Measurements from ENCODE around the gene OR6V1. TPM values are rescaled to one million over a fixed set of nuclear protein-coding genes. Genes with fewer than 3 reads are reported as not detected.
"Not testable (repeated sequence)": the region's sequence is repeated elsewhere in the genome, so short reads cannot be mapped to it uniquely, and the experiment has no call there.

OR6V1 gene
- total RNA-seq, 1 donor from 2014 or later = not detected

DNA sequence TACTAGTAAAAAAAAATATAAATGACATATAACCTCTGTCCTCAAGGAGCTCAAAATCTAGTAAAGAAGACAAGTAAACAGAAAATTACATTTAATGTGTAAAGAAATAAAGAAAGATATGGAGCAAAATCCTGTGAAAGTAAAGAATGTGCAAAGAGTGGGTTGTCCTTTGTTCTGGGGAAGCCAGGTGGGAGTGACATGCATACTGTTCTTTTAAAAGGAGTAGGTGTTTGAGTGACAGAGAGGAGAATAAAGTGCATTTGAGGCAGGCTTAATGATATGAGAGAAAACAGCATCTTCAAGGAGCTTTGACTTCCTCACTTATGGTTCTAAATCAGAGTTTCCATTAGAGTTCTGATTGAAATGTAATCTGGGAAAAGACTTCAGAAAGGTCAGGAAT is 22.0 kb downstream of the OR6V1 start:
- H3K4me3 ChIP-seq = no peak overlapping the region
- DNase-seq (ENCODE audit: low spot score in 2 of 2) = no peak
- H3K4me1 ChIP-seq = no peaks in the 10 kb centered on the region
- no peaks in the 10 kb centered on the region for H3K36me3 ChIP-seq
- TF ChIP-seq CTCF (IDR thresholded peaks at IDR 0.05) = no peak
- H3K27me3 ChIP-seq = no peaks in the 10 kb centered on the region
- intact Hi-C loops (cut with DNase I) = no loop called here
- no peak overlapping the region for H3K27ac ChIP-seq
- peaks cover 0 to 4% of the 10 kb centered on the region in 2 donors for H3K9me3 ChIP-seq

DNA sequence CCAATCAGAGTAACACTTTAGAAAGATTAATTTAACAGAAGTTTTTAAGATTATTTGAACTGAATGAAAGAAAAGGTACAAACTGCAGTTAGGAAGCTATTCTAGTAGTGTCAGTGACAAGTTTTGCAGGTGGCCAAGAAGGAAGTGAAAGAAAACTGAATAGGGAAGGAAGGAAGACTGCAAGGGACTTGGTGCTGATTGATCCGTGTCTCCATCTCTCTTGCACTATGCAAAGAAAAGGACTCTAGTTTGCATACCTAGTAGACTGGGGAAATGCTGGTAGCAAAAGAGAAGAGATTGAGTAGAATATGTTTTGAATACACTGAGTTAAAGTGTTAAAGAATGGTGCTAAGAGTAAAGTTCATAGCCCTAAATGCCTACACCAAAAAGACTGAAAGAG is 33.0 kb downstream of the OR6V1 start:
- Histone ChIP-seq H3K9me3 (peaks cover 0 to 2% of the 10 kb centered on the region in 2 donors), H3K36me3 (no peaks in the 10 kb centered on the region), H3K4me3 (no peak overlapping the region), H3K4me1 (no peaks in the 10 kb centered on the region), H3K27me3 (no peaks in the 10 kb centered on the region), H3K27ac (no peak overlapping the region)
- intact Hi-C loops (cut with DNase I) = no loop called here
- no peak for TF ChIP-seq CTCF (IDR thresholded peaks at IDR 0.05)
- no peak for DNase-seq (ENCODE audit: low spot score in 2 of 2)

GRCh38 chr7:143085610-143086009 is 33.5 kb downstream of the OR6V1 start:
- intact Hi-C loops (cut with DNase I); H3K27ac ChIP-seq: not testable (repeated sequence)

DNA sequence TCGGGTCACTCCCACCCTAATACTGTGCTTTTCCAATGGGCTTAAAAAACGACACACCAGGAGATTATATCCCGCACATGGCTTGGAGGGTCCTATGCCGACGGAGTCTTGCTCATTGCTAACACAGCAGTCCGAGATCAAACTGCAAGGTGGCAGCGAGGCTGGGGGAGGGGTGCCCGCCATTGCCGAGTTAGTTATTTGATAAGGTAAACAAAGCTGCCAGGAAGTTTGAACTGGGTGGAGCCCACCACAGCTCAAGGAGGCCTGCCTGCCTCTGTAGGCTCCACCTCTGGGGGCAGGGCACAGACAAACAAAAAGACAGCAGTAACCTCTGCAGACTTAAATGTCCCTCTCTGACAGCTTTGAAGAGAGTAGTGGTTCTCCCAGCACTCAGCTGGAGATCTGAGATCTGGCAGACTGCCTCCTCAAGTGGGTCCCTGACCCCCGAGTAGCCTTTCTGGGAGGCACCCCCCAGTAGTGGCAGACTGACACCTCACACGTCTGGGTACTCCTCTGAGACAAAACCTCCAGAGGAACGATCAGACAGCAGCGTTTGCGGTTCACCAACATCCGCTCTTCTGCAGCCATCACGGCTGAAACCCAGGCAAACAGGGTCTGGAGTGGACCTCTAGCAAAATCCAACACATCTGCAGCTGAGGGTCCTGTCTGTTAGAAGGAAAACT is 36.5 kb downstream of the OR6V1 start:
- H3K27me3 ChIP-seq; intact Hi-C loops (cut with DNase I): not testable (repeated sequence)

More at GRCh38 chr7:143085610-143086009, 33.5 kb downstream of the OR6V1 start:
- not testable (repeated sequence) for H3K36me3 ChIP-seq; H3K4me1 ChIP-seq; H3K9me3 ChIP-seq; H3K27me3 ChIP-seq; H3K4me3 ChIP-seq; DNase-seq (ENCODE audit: low spot score in 2 of 2)

GRCh38 chr7:143096146-143096545 is 44.0 kb downstream of the OR6V1 start:
- TF ChIP-seq CTCF (IDR thresholded peaks at IDR 0.05) = no peak

More for the DNA sequence above, 36.5 kb downstream of the OR6V1 start:
- H3K9me3 ChIP-seq; H3K36me3 ChIP-seq; H3K4me3 ChIP-seq; H3K4me1 ChIP-seq; H3K27ac ChIP-seq; DNase-seq (ENCODE audit: low spot score in 2 of 2): not testable (repeated sequence)

GRCh38 chr7:143099579-143099978 is 47.4 kb downstream of the OR6V1 start:
- H3K27ac ChIP-seq; H3K4me1 ChIP-seq; H3K27me3 ChIP-seq; H3K36me3 ChIP-seq; H3K4me3 ChIP-seq; intact Hi-C loops (cut with DNase I); DNase-seq (ENCODE audit: low spot score in 2 of 2): not testable (repeated sequence)
- H3K9me3 ChIP-seq = peaks cover 0 to 23% of the 10 kb centered on the region in 2 donors

More at GRCh38 chr7:143096146-143096545, 44.0 kb downstream of the OR6V1 start:
- DNase-seq (ENCODE audit: low spot score in 2 of 2) = no peak
- peaks cover 0 to 23% of the 10 kb centered on the region in 2 donors for H3K9me3 ChIP-seq
- intact Hi-C loops (cut with DNase I) = no loop called here
- no peaks in the 10 kb centered on the region for H3K4me1 ChIP-seq
- H3K27me3 ChIP-seq = no peaks in the 10 kb centered on the region
- H3K4me3 ChIP-seq = no peak overlapping the region
- H3K36me3 ChIP-seq = no peaks in the 10 kb centered on the region
- no peak overlapping the region for H3K27ac ChIP-seq

Other genes with a start within 250 kb of the OR6V1 start
- gene EPHB6, start 197.3 kb upstream of the OR6V1 start, total RNA-seq = 13.1 TPM
- gene TRPV6, start 166.6 kb upstream of the OR6V1 start, total RNA-seq = not detected
- not detected for gene TRPV5, start 118.6 kb upstream of the OR6V1 start, total RNA-seq
- gene LLCFC1, start 112.9 kb upstream of the OR6V1 start, total RNA-seq = not detected
- not detected for gene KEL, start 90.0 kb upstream of the OR6V1 start, total RNA-seq
- gene OR9A2, start 25.2 kb upstream of the OR6V1 start, total RNA-seq = not detected
- gene PIP, start 79.7 kb downstream of the OR6V1 start, total RNA-seq = not detected
- not detected for gene TAS2R39, start 131.1 kb downstream of the OR6V1 start, total RNA-seq
- gene TAS2R40, start 169.7 kb downstream of the OR6V1 start, total RNA-seq = not detected
- gene GSTK1, start 211.1 kb downstream of the OR6V1 start, total RNA-seq = 174 TPM
- gene TMEM139, start 232.6 kb downstream of the OR6V1 start, total RNA-seq = 11.5 TPM
- 13.7 TPM for gene CASP2, start 236.0 kb downstream of the OR6V1 start, total RNA-seq